CD4-positive, alpha-beta T cell treated with Interleukin-1 beta for 1 hour (primary cell): ENCODE measurements around the gene SP6.

Source experiments
- DNase-seq, 2 donors: peaks; one replicate each; pipeline ENCODE4 v3.0.0-alpha.2; 2020 to 2022

The SP6 gene

GRCh38 chr17:47850692-47851573 lies at the start of gene SP6:
Gene SP6 (minus strand): TSS chr17:47851163. CDS start chr17:47848429, 2,734 bp downstream.
- peak; percentile 49 to 61 for DNase-seq

- DNase-seq = no peak
Observed at GRCh38 chr17:47899643-47900042, 48.7 kb upstream of the SP6 start.

GRCh38 chr17:47898241-47898640 lies 47.3 kb upstream of the SP6 start:
- no peak for DNase-seq

- DNase-seq = no peak
Observed at GRCh38 chr17:47897561-47897960, 46.6 kb upstream of the SP6 start.

GRCh38 chr17:47896672-47897490 lies 45.9 kb upstream of the SP6 start:
- DNase-seq = no peak

- peak; percentile 100 for DNase-seq
Observed at GRCh38 chr17:47895856-47896671, 45.1 kb upstream of the SP6 start, which contains the start of gene SP2. Gene SP2 (plus strand): TSS chr17:47896236. CDS start chr17:47896287, 51 bp downstream.

GRCh38 chr17:47895347-47895855 lies 44.4 kb upstream of the SP6 start:
- DNase-seq = no peak

- no peak for DNase-seq
Observed at GRCh38 chr17:47894498-47895346, 43.8 kb upstream of the SP6 start.

GRCh38 chr17:47891545-47892088 lies 40.7 kb upstream of the SP6 start:
- DNase-seq = no peak

- peak; percentile 87 to 90 for DNase-seq
Observed at GRCh38 chr17:47889734-47890529, 39.0 kb upstream of the SP6 start.

GRCh38 chr17:47888293-47888692 lies 37.3 kb upstream of the SP6 start:
- DNase-seq = no peak

- DNase-seq = peak in 1 of 2 donors; percentile 15
Observed at GRCh38 chr17:47884905-47885730, 34.2 kb upstream of the SP6 start.

- DNase-seq = no peak
Observed at GRCh38 chr17:47884427-47884740, 33.4 kb upstream of the SP6 start.

GRCh38 chr17:47883589-47884426 lies 32.8 kb upstream of the SP6 start:
- DNase-seq = no peak

- DNase-seq = no peak
Observed at GRCh38 chr17:47882695-47883588, 32.0 kb upstream of the SP6 start.

GRCh38 chr17:47882247-47882646 lies 31.3 kb upstream of the SP6 start:
- no peak for DNase-seq

GRCh38 chr17:47879776-47880454 lies 29.0 kb upstream of the SP6 start:
- DNase-seq = no peak
